NCI-H146 (cell line): ENCODE data around the gene C22orf23.

ENCODE experiments used
- DNase-seq: peaks from one replicate; lab custom pipeline; 2025; lab: John Stamatoyannopoulos, UW

C22orf23 gene

GRCh38 chr22:37953437-37954179, at the start of gene C22orf23, which contains the start of gene POLR2F:
C22orf23 (minus strand) TSS chr22:37953601; CDS start chr22:37953149, 452 bp downstream.
POLR2F (plus strand) TSS chr22:37953699; CDS start chr22:37953788, 89 bp downstream.
- peak; percentile 90 for DNase-seq

- DNase-seq, result no peak
These were observed 46.4 kb upstream of the C22orf23 start for GRCh38 chr22:37999640-38000272.

- DNase-seq, result no peak
These were observed 45.8 kb upstream of the C22orf23 start for GRCh38 chr22:37999236-37999635.

DNA sequence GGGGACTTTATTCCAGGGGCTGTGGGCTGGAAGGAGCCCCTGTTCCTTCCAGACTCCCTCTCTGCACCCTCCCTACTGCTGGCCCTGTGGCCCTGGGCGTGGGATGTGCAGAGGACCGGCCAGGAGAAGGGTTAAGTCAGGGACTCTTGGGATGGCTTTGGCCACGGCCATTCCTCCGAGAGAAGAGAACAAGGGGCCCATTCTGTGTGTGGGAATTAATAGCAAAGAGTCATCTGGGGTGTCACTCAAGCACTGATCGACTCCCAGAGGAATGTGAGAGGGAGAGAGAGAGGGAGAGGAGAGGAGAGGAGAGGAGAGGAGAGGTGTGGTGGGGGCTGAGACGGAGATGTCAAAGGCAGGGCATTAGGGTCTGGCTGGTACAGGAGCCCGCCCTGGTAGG, 45.1 kb upstream of the C22orf23 start:
- DNase-seq, result no peak

DNA sequence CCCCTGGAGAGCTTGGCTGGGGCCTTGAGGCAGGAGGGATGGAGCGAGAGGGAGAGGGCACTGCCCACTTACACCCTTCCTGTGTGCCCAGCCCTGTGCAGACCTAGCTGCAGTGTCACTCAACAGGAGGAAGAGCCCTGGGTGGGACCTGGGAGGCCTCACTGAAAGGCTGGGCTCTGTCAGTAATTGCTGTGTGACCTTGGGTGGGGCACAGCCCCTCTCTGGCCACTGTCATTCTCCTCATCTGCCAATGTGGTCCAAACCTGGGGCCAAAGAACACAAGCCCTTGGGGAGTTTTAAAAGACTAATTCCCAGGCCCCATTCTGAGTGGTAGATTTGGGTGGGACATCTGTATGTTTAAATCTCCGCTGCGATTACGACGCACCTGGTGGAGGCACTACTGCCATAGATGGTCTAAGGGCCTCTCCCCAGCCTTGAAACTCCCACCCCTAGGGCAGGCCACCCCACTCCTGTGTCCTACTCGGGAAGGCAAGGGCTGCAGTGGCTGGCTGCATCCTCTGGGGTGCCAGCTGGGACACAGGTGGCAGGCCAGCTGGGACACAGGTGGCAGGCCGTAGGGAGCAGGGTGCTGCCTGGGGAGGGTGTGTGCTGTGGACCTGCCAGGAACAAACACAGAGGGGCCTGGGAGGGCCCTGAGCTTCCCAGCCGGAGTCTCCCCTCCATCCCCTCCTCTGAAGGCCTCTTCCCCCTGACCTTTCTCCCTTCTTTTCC, 43.3 kb upstream of the C22orf23 start:
- DNase-seq, result no peak

GRCh38 chr22:37996079-37996478, 42.7 kb upstream of the C22orf23 start:
- DNase-seq, result no peak

- no peak for DNase-seq
These were observed 42.1 kb upstream of the C22orf23 start for GRCh38 chr22:37995460-37995859.

- no peak for DNase-seq
These were observed 41.6 kb upstream of the C22orf23 start for GRCh38 chr22:37994982-37995381.

- DNase-seq, result no peak
These were observed 40.6 kb upstream of the C22orf23 start for GRCh38 chr22:37994049-37994448.

- DNase-seq, result no peak
These were observed 38.5 kb upstream of the C22orf23 start for GRCh38 chr22:37991731-37992442.

- no peak for DNase-seq
These were observed 37.5 kb upstream of the C22orf23 start for GRCh38 chr22:37990862-37991261.

GRCh38 chr22:37990301-37990700, 36.9 kb upstream of the C22orf23 start:
- DNase-seq, result no peak

DNA sequence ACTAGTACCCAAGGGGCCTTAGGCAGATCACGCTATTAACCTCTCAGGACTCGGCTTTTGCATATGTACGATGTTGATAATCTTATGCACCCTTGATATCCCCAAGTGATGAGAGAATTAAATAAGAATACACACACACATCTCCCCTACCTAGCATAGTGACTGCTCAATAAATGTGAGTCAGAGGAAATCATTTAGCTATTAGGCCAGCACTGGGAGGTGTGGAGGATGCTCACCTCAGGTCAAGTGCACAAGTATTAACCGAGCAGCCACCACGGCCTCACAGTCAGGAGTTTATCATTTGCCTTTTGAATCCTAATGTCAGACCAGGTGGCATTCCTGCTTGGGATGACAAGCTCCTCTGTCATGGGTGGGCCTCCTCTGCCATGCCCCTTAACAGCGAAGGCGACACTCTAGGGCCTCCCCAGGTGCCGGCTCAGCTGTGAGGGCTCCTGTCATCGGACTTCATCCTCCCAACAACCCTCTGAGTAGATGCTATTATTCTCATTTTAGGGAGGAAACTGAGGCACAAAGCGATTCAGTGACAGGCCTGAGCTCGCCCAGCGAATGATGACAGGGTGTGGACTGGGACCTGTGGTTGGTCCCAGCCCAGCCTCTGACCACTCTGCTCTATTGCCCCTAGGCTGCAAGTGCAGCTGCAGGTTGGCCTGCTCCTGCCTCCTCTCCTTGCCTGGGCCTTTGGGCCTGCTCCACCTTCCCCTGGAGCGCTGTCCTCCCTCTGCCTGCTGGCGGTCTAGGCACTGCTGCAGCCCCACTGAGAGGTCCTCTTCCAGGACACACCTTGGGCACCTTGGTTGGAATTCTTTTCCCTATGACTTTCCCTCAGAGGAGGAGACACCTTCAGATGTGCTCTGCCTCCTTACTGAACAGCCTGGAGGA, 36.0 kb upstream of the C22orf23 start:
- DNase-seq, result no peak

DNA sequence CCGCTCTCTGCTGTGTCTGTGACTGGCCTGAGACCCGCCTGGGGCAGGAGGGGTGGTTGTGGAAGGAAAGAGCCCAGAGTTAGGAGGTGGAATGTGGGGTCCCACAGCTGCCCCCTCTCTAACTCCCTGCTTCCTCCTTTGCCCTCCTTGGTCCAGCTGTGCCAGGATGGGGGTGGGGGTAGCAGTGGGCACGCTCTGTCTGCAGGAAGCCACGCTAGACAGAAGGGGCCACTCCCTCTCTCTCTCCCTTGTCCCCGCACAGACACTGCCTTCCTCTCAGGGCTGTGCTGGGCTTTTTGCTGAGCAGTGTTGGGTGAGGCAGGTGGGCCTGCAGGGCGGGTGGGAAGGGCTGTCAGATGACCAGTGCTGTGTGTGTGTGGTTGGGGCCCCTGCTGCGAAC, 33.0 kb upstream of the C22orf23 start:
- no peak for DNase-seq

GRCh38 chr22:37985751-37986281, 32.4 kb upstream of the C22orf23 start:
- DNase-seq, result no peak

DNA sequence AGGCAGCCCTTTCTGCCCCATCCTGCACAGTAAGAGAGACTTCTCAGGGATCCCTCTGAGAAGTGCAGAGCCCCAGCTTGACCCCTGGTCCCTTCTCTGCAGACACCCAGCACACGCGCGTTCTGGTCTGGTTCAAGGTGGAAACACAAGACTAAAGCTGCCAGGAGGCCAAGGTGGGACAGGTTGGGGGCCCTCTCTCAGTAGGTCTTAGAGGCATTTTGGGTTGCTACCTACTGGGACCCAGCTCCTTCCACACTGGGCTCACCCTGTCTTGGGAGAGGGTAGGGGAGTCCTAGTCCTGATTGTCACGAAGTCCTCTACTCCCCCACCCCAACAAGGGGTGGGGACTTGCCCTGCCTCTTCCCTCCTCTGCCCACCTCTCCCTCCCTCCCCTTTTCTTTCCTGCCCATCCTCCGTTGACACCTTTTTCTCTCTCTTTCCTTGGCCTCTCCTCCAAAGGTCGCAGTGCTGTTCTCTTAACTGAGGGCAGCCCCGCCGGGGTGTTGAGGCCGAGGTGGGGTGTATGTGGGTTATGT, 31.7 kb upstream of the C22orf23 start:
- DNase-seq, result no peak

DNA sequence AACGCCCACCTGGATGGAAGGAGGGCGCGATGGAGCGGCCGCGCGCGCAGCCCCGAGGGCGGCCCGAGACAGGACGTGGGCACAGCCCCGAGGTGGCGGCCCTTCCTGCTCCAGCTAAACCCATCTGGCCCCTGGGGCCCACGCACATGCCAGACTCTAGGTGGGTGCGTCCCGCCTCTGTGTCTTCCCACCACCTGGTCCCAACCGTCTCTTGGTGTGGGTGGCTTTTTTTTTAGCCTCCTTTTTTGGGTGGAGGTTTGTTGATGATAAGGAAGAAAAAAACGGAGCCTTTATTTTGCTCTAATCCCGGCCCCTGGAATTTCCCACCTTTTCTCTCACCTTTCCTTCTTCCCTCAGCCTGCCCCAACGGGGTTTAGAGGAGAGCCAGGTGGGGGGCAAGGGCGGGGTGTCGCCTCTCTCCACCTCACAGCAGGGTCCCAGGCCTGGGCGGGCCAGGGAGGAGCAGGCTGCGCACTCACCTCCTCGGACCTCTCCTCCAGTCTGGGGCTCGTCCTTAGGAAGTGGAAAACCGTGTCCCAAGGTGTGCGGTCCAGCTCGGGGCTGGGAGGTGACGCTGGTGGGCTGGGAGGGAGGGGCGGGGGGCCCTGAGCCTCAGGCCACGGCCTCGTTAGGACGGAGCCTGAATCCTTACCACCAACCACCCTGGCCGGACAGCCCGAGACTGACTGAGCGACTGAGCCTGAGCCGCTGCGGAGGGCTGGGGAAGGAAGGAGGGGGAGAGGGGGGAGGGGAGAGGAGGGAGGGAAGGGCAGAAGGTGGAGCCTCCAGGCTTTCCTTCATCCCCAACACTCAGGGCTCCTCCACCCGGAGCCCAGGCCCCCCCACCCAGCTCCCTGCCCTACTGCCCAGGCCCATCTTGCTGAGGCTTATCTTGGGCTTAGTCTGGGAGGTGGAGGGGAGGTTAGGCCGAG, 30.7 kb upstream of the C22orf23 start, which contains the start of gene SOX10:
Gene SOX10, minus strand, starts transcription at position 696 of the 932 bp plus-strand sequence. CDS start 771 bp downstream, outside the sequence.
- no peak for DNase-seq

DNA sequence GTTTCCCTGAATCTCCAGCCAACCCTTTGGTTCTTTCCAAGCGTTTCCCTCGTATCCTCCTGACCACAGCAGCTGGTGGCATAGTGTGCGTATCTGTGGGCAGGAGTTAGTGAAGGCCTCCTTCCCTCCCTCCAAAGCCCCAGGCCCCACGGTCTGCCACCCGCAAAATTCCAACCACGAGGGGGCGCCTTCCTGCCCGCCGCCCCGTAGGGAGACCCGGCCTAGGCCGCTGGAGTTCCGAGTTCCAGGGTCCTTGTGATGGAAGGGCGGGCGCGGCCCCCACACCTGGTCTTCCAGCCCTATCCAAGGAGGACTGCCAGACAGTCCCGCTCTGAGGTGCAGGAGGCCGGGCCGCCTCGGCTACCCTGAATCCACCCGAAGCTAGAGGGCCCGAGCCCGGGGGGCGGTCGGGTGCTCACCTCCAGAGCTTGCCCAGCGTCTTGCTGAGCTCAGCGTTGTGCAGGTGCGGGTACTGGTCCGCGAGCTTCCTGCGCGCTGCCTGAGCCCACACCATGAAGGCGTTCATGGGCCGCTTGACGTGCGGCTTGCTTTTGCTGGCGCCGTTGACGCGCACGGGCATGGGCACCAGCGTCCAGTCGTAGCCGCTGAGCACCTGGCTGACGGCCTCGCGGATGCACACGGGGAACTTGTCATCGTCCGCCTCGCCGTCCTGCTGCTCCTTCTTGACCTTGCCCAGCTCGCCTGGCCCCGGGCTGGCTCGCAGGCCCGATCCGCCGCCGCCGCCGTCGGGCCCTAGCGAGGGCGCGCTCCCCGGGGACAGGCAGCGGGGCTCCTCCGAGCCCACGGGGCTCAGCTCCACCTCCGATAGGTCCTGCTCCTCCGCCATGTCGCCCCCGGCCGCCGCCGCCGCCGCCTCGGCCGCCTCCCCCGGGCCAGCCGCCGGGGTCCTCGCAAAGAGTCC, 29.8 kb upstream of the C22orf23 start:
- DNase-seq, result no peak
